ENCODE measurements around the gene TNN.

The TNN gene

DNA sequence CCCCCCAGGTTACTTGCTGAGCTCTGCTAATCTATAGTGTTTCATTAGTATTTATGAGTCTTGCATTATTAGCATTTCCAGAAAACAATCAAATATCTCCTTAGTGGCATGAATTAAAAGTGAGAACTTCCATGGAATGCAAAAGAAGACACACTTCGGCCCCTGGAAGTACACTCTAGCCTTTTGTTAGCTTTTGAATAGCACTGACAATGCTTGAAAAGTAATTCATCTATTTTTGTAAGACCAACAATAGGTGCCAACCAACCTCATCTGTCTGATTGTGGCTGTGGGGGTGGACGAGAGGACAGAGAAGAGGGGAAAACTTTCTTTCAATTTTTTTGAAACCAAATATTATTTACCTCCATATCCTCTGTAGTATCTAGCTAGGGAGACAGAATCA lies 97.1 kb downstream of the TNN start:
- DNase-seq (ENCODE audit: low read depth in 1 of 2, low spot score in 1 of 2): no peak
- Histone ChIP-seq H3K27ac (replicated peaks) (no peak overlapping the region), H3K27me3 (ENCODE audit: insufficient read depth, poor library complexity, severe bottlenecking) (peaks cover 3% of the 10 kb centered on the region), H3K4me3 (replicated peaks; ENCODE audit: insufficient read depth, low read length) (no peak overlapping the region)
- TF ChIP-seq GABPA (IDR thresholded peaks at IDR 0.05; ENCODE audit: low read depth): no peak
- TF ChIP-seq SPI1 (IDR thresholded peaks at IDR 0.05; ENCODE audit: borderline replicate concordance, low read depth): no peak
- TF ChIP-seq, protein P1, sequence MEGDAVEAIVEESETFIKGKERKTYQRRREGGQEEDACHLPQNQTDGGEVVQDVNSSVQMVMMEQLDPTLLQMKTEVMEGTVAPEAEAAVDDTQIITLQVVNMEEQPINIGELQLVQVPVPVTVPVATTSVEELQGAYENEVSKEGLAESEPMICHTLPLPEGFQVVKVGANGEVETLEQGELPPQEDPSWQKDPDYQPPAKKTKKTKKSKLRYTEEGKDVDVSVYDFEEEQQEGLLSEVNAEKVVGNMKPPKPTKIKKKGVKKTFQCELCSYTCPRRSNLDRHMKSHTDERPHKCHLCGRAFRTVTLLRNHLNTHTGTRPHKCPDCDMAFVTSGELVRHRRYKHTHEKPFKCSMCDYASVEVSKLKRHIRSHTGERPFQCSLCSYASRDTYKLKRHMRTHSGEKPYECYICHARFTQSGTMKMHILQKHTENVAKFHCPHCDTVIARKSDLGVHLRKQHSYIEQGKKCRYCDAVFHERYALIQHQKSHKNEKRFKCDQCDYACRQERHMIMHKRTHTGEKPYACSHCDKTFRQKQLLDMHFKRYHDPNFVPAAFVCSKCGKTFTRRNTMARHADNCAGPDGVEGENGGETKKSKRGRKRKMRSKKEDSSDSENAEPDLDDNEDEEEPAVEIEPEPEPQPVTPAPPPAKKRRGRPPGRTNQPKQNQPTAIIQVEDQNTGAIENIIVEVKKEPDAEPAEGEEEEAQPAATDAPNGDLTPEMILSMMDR (IDR thresholded peaks at IDR 0.05; ENCODE audit: insufficient read depth, low read length): no peak
- no peak for TF ChIP-seq POLR2AphosphoS5 (IDR thresholded peaks at IDR 0.05; ENCODE audit: low read depth)
- TF ChIP-seq, protein P2, sequence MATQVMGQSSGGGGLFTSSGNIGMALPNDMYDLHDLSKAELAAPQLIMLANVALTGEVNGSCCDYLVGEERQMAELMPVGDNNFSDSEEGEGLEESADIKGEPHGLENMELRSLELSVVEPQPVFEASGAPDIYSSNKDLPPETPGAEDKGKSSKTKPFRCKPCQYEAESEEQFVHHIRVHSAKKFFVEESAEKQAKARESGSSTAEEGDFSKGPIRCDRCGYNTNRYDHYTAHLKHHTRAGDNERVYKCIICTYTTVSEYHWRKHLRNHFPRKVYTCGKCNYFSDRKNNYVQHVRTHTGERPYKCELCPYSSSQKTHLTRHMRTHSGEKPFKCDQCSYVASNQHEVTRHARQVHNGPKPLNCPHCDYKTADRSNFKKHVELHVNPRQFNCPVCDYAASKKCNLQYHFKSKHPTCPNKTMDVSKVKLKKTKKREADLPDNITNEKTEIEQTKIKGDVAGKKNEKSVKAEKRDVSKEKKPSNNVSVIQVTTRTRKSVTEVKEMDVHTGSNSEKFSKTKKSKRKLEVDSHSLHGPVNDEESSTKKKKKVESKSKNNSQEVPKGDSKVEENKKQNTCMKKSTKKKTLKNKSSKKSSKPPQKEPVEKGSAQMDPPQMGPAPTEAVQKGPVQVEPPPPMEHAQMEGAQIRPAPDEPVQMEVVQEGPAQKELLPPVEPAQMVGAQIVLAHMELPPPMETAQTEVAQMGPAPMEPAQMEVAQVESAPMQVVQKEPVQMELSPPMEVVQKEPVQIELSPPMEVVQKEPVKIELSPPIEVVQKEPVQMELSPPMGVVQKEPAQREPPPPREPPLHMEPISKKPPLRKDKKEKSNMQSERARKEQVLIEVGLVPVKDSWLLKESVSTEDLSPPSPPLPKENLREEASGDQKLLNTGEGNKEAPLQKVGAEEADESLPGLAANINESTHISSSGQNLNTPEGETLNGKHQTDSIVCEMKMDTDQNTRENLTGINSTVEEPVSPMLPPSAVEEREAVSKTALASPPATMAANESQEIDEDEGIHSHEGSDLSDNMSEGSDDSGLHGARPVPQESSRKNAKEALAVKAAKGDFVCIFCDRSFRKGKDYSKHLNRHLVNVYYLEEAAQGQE (IDR thresholded peaks at IDR 0.05; ENCODE audit: insufficient replicate concordance, low read depth): no peak

DNA sequence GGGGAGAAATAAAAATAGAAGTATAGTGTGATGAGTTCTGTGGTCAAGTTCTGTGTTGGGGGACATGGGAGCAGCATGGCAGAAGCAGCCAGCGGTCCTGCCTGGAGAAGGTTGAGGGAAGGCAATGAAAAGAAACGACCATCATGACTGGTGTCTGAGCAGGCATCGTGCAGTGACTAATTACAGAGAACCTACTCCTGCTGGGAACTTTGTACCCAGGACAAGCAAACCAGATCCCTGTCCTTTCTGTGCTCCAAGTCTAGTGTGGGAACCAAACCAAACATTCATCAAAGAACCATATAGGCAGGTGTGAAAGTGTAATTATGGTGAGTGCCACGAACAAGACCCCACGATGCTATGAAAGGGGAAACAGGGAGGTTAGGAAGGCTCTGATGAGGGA lies 99.1 kb downstream of the TNN start:
- H3K27ac ChIP-seq (replicated peaks): no peak overlapping the region
- TF ChIP-seq, protein P2 (IDR thresholded peaks at IDR 0.05; ENCODE audit: insufficient replicate concordance, low read depth): no peak
- no peak for TF ChIP-seq GABPA (IDR thresholded peaks at IDR 0.05; ENCODE audit: low read depth)
- TF ChIP-seq SPI1 (IDR thresholded peaks at IDR 0.05; ENCODE audit: borderline replicate concordance, low read depth): no peak
- TF ChIP-seq, protein P1 (IDR thresholded peaks at IDR 0.05; ENCODE audit: insufficient read depth, low read length): no peak
- no peak for TF ChIP-seq POLR2AphosphoS5 (IDR thresholded peaks at IDR 0.05; ENCODE audit: low read depth)
- no peak overlapping the region for H3K4me3 ChIP-seq (replicated peaks; ENCODE audit: insufficient read depth, low read length)
- DNase-seq (ENCODE audit: low read depth in 1 of 2, low spot score in 1 of 2): no peak
- H3K27me3 ChIP-seq (ENCODE audit: insufficient read depth, poor library complexity, severe bottlenecking): peaks cover 3% of the 10 kb centered on the region

DNA sequence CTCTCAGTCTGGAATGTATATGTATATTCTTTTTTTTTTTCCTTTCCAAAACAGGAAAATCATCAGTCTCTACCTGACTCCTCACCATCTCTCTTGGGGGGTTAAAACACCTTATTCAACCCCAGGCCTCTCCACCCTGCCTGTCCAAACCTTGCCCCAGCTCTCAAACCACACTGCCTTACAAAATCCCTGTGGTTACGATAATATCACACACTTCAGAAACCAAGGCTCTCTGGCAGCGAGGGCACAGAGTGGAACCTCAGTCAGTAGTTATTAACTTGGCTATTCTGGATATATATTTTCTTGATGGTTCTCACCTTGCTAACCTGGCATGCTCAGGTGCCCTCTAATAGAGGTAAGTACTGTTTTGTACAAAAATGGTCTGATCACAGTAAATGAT lies 100.2 kb downstream of the TNN start:
- Histone ChIP-seq H3K27me3 (ENCODE audit: insufficient read depth, poor library complexity, severe bottlenecking) (peaks cover 3% of the 10 kb centered on the region), H3K27ac (replicated peaks) (no peak overlapping the region), H3K4me3 (replicated peaks; ENCODE audit: insufficient read depth, low read length) (no peak overlapping the region)
- no peak for DNase-seq (ENCODE audit: low read depth in 1 of 2, low spot score in 1 of 2)
- TF ChIP-seq POLR2AphosphoS5 (IDR thresholded peaks at IDR 0.05; ENCODE audit: low read depth): no peak
- TF ChIP-seq SPI1 (IDR thresholded peaks at IDR 0.05; ENCODE audit: borderline replicate concordance, low read depth): no peak
- TF ChIP-seq, protein P2 (IDR thresholded peaks at IDR 0.05; ENCODE audit: insufficient replicate concordance, low read depth): no peak
- TF ChIP-seq, protein P1 (IDR thresholded peaks at IDR 0.05; ENCODE audit: insufficient read depth, low read length): no peak
- TF ChIP-seq GABPA (IDR thresholded peaks at IDR 0.05; ENCODE audit: low read depth): no peak

All from HL-60 (cell line).